OCI-LY7 (cell line): Measurements from ENCODE around the gene RNF17. TPM values are rescaled to one million over a fixed set of nuclear protein-coding genes. Genes with fewer than 3 reads are reported as not detected.

ENCODE experiments used
- BruUV-seq: library from RNA; stranded (reverse); fragments of 400-500 nt; replicated peaks from 2 replicates; lab custom pipeline; 2021; lab: Mats Ljungman, UMichigan
- CTCF ChIA-PET: fragments of 300-600 bp; sonication (Branson Sonifier 250); formaldehyde crosslinking; loops from one replicate; lab custom pipeline; 2022; ENCODE audit warnings: antibody characterized with exemption; ENCODE audit not compliant: unreplicated experiment; lab: Charles Lee
- POLR2A ChIA-PET: fragments of 300-600 bp; sonication (Branson Sonifier 250); formaldehyde crosslinking; loops from one replicate; lab custom pipeline; 2022; ENCODE audit warnings: antibody characterized with exemption; lab: Charles Lee
- DNase-seq: peaks from one replicate; pipeline ENCODE4 v3.0.0-alpha.2; 2015; ENCODE audit warnings: low spot score
- H2AFZ ChIP-seq: fragments of 200-600 bp; sonication (generic), shearing (Covaris generic); 2 replicates; pipeline ENCODE4 v1.6.1; 2014; ENCODE audit warnings: mild to moderate bottlenecking, antibody characterized with exemption, low read length, moderate library complexity
- H3K27ac ChIP-seq: fragments of 200-600 bp; sonication (generic); 2 replicates; pipeline ENCODE4 v1.5.1; 2014; ENCODE audit warnings: mixed run types, low read depth, mild to moderate bottlenecking, moderate library complexity, low read length, inconsistent platforms; ENCODE audit not compliant: poor library complexity, severe bottlenecking
- H3K36me3 ChIP-seq: fragments of 200-600 bp; sonication (generic); 2 replicates; pipeline ENCODE4 v1.6.1; 2014; ENCODE audit warnings: mild to moderate bottlenecking, antibody characterized with exemption, low read length, moderate library complexity, mixed read lengths; ENCODE audit not compliant: insufficient read depth
- H3K4me1 ChIP-seq: fragments of 200-600 bp; sonication (generic); 2 replicates; pipeline ENCODE4 v1.5.1; 2014; ENCODE audit warnings: mild to moderate bottlenecking, low read length; ENCODE audit not compliant: insufficient read depth, poor library complexity, severe bottlenecking
- H3K4me2 ChIP-seq: fragments of 200-600 bp; sonication (generic); 2 replicates; pipeline ENCODE4 v1.6.1; 2014; ENCODE audit warnings: mild to moderate bottlenecking, low read length
- H3K4me3 ChIP-seq: fragments of 200-600 bp; sonication (generic); 2 replicates; pipeline ENCODE4 v1.5.1; 2014; ENCODE audit warnings: mild to moderate bottlenecking, low read depth, low read length; ENCODE audit not compliant: poor library complexity, severe bottlenecking
- H3K79me2 ChIP-seq: fragments of 200-600 bp; sonication (generic); 2 replicates; pipeline ENCODE4 v1.6.1; 2016; ENCODE audit warnings: low read depth, mild to moderate bottlenecking, low read length, moderate library complexity, mixed read lengths; ENCODE audit not compliant: insufficient read depth
- H3K9me2 ChIP-seq: fragments of 200-600 bp; sonication (generic); 2 replicates; pipeline ENCODE4 v1.6.1; 2016; ENCODE audit warnings: mild to moderate bottlenecking, low read length, mixed read lengths; ENCODE audit not compliant: insufficient read depth
- H3K9me3 ChIP-seq: fragments of 200-600 bp; sonication (generic); 2 replicates; pipeline ENCODE4 v1.6.1; 2014; ENCODE audit warnings: mild to moderate bottlenecking, mixed run types, low read length, mixed read lengths
- H4K20me1 ChIP-seq: fragments of 200-600 bp; sonication (generic); 2 replicates; pipeline ENCODE4 v1.6.1; 2014; ENCODE audit warnings: mild to moderate bottlenecking, antibody characterized with exemption, low read length, moderate library complexity, mixed read lengths; ENCODE audit not compliant: insufficient read depth
- CTCF ChIP-seq: fragments of 200-600 bp; sonication (generic); conservative IDR thresholded peaks from 2 replicates; pipeline ENCODE4 v1.5.1; 2014; ENCODE audit warnings: mild to moderate bottlenecking, antibody characterized with exemption, low read length, moderate library complexity, mixed read lengths
- EZH2phosphoT487 ChIP-seq: fragments of 200-600 bp; sonication (generic); IDR thresholded peaks from 2 replicates; pipeline ENCODE4 v1.6.1; 2018; ENCODE audit warnings: low read depth, borderline replicate concordance, mild to moderate bottlenecking, mixed run types, antibody characterized with exemption, low read length, moderate library complexity, mixed read lengths
- intact Hi-C: fragments of 100-400 bp; cut with micrococcal nuclease; formaldehyde crosslinking; loops from one replicate; pipeline ENCODE4 v1.10.0; 2022; ENCODE audit not compliant: unreplicated experiment
- total RNA-seq, 2 experiments: library from RNA; depleted of rRNA in 1 of 2; stranded (reverse); fragments of >200 nt in 1 of 2; shearing (Covaris generic) in 1 of 2; gene quantifications; 2 replicates each; pipeline ENCODE4 v1.2.3, GENCODE V29; 2014 to 2022

RNF17 gene
- total RNA-seq, 2 experiments from 2014 or later, result not detected

DNA sequence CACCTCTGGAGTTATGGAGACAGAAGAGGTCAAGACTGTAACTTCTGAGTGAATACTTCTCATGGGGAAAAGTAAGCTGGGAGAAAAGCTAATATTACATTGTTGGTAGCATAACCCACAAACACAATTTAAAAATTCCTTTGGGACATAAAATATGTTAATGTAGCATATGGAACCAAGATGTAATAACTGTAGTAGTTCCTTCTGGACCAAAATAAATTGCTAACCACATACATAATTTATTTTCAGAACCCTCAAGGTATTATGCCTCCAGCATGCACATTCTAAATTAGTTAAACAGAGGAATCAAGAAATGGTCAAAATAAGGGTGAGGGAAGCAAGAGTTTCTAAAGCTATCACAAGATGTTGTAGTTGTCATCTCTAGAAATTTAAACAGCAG lies 4.8 kb upstream of the RNF17 start:
- no peak for TF ChIP-seq CTCF
- Histone ChIP-seq H3K36me3 (no peaks in the 10 kb centered on the region), H3K4me2 (no peak overlapping the region), H2AFZ (no peak overlapping the region), H4K20me1 (no peaks in the 10 kb centered on the region), H3K79me2 (no peaks in the 10 kb centered on the region), H3K4me1 (no peaks in the 10 kb centered on the region), H3K27ac (no peak overlapping the region), H3K9me3 (no peaks in the 10 kb centered on the region), H3K9me2 (no peaks in the 10 kb centered on the region), H3K4me3 (no peak overlapping the region)
- intact Hi-C loops, result no loop called here
- no peak for DNase-seq
- ChIA-PET CTCF (interaction anchor here (0.6 kb wide), 1 partner anchor 100 kb away, joined by 3 read pairs; no protein-coding TSS in a partner anchor), POLR2A (interaction anchor here (0.5 to 0.6 kb wide), 3 partner anchors 17 to 165 kb away, joined by 3 read pairs; no protein-coding TSS in a partner anchor)
- no TSS peak for BruUV-seq

- Histone ChIP-seq H3K4me1 (no peaks in the 10 kb centered on the region), H3K9me3 (no peaks in the 10 kb centered on the region), H3K4me3 (no peak overlapping the region), H3K27ac (no peak overlapping the region), H3K9me2 (no peaks in the 10 kb centered on the region), H4K20me1 (no peaks in the 10 kb centered on the region), H2AFZ (no peak overlapping the region), H3K4me2 (no peak overlapping the region), H3K36me3 (no peaks in the 10 kb centered on the region), H3K79me2 (no peaks in the 10 kb centered on the region)
- TF ChIP-seq EZH2phosphoT487 (no peak), CTCF (no peak)
- ChIA-PET POLR2A (no interaction called here), CTCF (no interaction called here)
- intact Hi-C loops, result no loop called here
- BruUV-seq, result no TSS peak
- no peak for DNase-seq
Observed at GRCh38 chr13:24764276-24764630, 284 bp downstream of the RNF17 start.

DNA sequence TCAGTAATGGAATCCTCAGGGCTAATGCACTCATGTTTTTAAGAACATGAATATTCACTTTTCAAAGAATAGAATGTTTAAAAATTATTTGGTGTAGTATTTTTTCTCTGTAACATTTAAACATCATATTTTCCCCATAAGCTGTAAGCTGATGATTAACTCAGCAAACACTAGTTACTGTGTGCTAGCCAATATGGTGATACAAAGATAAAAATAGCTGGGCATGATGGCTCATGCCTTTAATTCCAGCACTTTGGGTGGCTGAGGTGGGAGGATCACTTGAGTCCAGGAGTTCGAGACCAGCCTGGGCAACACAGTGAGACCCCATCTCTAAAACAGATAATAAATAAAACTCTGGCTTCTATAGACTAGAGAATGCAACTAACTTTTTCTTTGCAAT lies 13.2 kb downstream of the RNF17 start:
- H2AFZ ChIP-seq, result no peak overlapping the region
- BruUV-seq, result no TSS peak
- H3K27ac ChIP-seq, result no peak overlapping the region
- ChIA-PET POLR2A (no interaction called here), CTCF (no interaction called here)
- no peak for TF ChIP-seq EZH2phosphoT487
- no peak for TF ChIP-seq CTCF
- H3K9me3 ChIP-seq, result no peaks in the 10 kb centered on the region
- H3K4me2 ChIP-seq, result no peak overlapping the region
- no peak for DNase-seq
- H3K4me1 ChIP-seq, result no peaks in the 10 kb centered on the region
- H3K9me2 ChIP-seq, result no peaks in the 10 kb centered on the region
- no peaks in the 10 kb centered on the region for H3K36me3 ChIP-seq
- H3K4me3 ChIP-seq, result no peak overlapping the region
- intact Hi-C loops, result no loop called here
- no peaks in the 10 kb centered on the region for H4K20me1 ChIP-seq
- H3K79me2 ChIP-seq, result no peaks in the 10 kb centered on the region
